Panc1 (cell line): ENCODE results near the gene RIT2. TPM values are rescaled to one million over a fixed set of nuclear protein-coding genes. Genes with fewer than 3 reads are reported as not detected.

ENCODE experiments used
- ATAC-seq: fragments of 200-7000 bp; cut with Tn5 transposase; 2 replicates; pipeline ENCODE4 v1.9.1; 2020; ENCODE audit warnings: mild to moderate bottlenecking, moderate library complexity
- BruUV-seq: library from RNA; stranded (reverse); fragments of 400-500 nt; replicated peaks from 2 replicates; lab custom pipeline; 2021; lab: Mats Ljungman, UMichigan
- CTCF ChIA-PET: fragments of 300-600 bp; sonication (Branson Sonifier 250); formaldehyde crosslinking; loops from one replicate; lab custom pipeline; 2022; ENCODE audit warnings: antibody characterized with exemption; lab: Charles Lee
- POLR2A ChIA-PET: fragments of 300-600 bp; sonication (Branson Sonifier 250); formaldehyde crosslinking; loops from one replicate; lab custom pipeline; 2022; ENCODE audit warnings: antibody characterized with exemption; lab: Charles Lee
- DNase-seq: peaks from one replicate; pipeline ENCODE4 v3.0.0-alpha.2; 2010; ENCODE audit warnings: low read depth, low spot score
- H3K27ac ChIP-seq: 2 replicates; pipeline ENCODE4 v1.5.1; 2011; ENCODE audit warnings: mild to moderate bottlenecking, low read length, inconsistent platforms
- H3K27me3 ChIP-seq: fragments of 200-500 bp; sonication (Bioruptor generic); 2 replicates; pipeline ENCODE4 v1.6.0; 2014; ENCODE audit warnings: low read length, inconsistent platforms; ENCODE audit not compliant: control insufficient read depth, insufficient read depth
- H3K36me3 ChIP-seq: fragments of 200-500 bp; sonication (Bioruptor generic); 2 replicates; pipeline ENCODE4 v1.5.1; 2014; ENCODE audit warnings: inconsistent platforms, mild to moderate bottlenecking, low read length, moderate library complexity; ENCODE audit not compliant: control insufficient read depth, insufficient read depth
- H3K4me1 ChIP-seq: 2 replicates; pipeline ENCODE4 v1.5.1; 2011; ENCODE audit warnings: inconsistent platforms, mild to moderate bottlenecking, low read length, moderate library complexity; ENCODE audit not compliant: control insufficient read depth, insufficient read depth
- H3K4me3 ChIP-seq, 2 experiments: 2 replicates each; pipeline ENCODE4 v1.5.1; 2011 to 2012; ENCODE audit warnings: low read depth in 2 of 2, low read length in 2 of 2, mild to moderate bottlenecking in 2 of 2, inconsistent platforms in 1 of 2, moderate library complexity in 1 of 2
- H3K9me3 ChIP-seq: fragments of 200-500 bp; sonication (Bioruptor generic); 2 replicates; pipeline ENCODE4 v1.5.1; 2014; ENCODE audit warnings: low read depth, mild to moderate bottlenecking, inconsistent platforms, low read length, moderate library complexity; ENCODE audit not compliant: control insufficient read depth, insufficient read depth
- CTCF ChIP-seq: fragments of 450-650 bp; IDR thresholded peaks from 2 replicates; pipeline ENCODE4 v1.5.1; 2017; ENCODE audit warnings: mild to moderate bottlenecking
- POLR2AphosphoS5 ChIP-seq: IDR thresholded peaks from 2 replicates; pipeline ENCODE4 v1.6.1; 2012; ENCODE audit warnings: mild to moderate bottlenecking, low read depth, low read length, moderate library complexity
- REST ChIP-seq, 2 experiments: IDR thresholded peaks; 2 replicates each; pipeline ENCODE4 v1.6.1; 2011 to 2012; ENCODE audit warnings: low read depth in 2 of 2, control low read depth in 1 of 2, low read length in 1 of 2, mild to moderate bottlenecking in 1 of 2, moderate library complexity in 1 of 2; ENCODE audit not compliant: insufficient read depth in 1 of 2
- SIN3A ChIP-seq: IDR thresholded peaks from 2 replicates; pipeline ENCODE4 v1.6.1; 2012; ENCODE audit warnings: low read depth, mild to moderate bottlenecking, low read length, moderate library complexity, borderline replicate concordance; ENCODE audit not compliant: insufficient read depth
- TCF7L2 ChIP-seq: IDR thresholded peaks from 2 replicates; pipeline ENCODE4 v1.6.1; 2011; ENCODE audit warnings: mild to moderate bottlenecking, low read depth, low read length, inconsistent platforms
- in situ Hi-C: cut with HindIII; loops from 2 replicates; pipeline ENCODE4 v1.10.0; 2016; ENCODE audit warnings: low sequenced_read_pairs, low pct_unique_long_range_greater_than_20kb
- intact Hi-C: fragments of 100-400 bp; cut with micrococcal nuclease; formaldehyde crosslinking; loops from one replicate; pipeline ENCODE4 v1.10.0; 2022; ENCODE audit not compliant: unreplicated experiment
- total RNA-seq: library from RNA; stranded (reverse); gene quantifications from one replicate; pipeline ENCODE4 v1.2.1, GENCODE V29; 2021; ENCODE audit not compliant: unreplicated experiment

The RIT2 gene
- total RNA-seq, 1 experiment from 2014 or later, result not detected

- POLR2A ChIA-PET, result no interaction called here
- CTCF ChIA-PET, result no interaction called here
Measured at GRCh38 chr18:43079422-43079821, 36.1 kb downstream of the RIT2 start.

GRCh38 chr18:43078478-43079092, 36.9 kb downstream of the RIT2 start:
- DNase-seq (no peak), ATAC-seq (no peak)
- ChIA-PET CTCF (no interaction called here), POLR2A (no interaction called here)
- H3K4me1 ChIP-seq, result no peaks in the 10 kb centered on the region
- TF ChIP-seq TCF7L2 (no peak), REST (IDR thresholded peaks at IDR 0.05; ENCODE audit: insufficient read depth in 1 of 2, low read depth in 2 of 2, low read length in 1 of 2) (no peak), CTCF (no peak), SIN3A (no peak), POLR2AphosphoS5 (no peak)
- BruUV-seq, result no TSS peak
- H3K9me3 ChIP-seq, result no peaks in the 10 kb centered on the region
- no peaks in the 10 kb centered on the region for H3K36me3 ChIP-seq
- H3K27me3 ChIP-seq, result no peaks in the 10 kb centered on the region; the same call in 1 of the 2 replicates
- no peak overlapping the region for H3K27ac ChIP-seq
- in situ Hi-C loops, result no loop called here
- intact Hi-C loops, result no loop called here
- no peak overlapping the region for H3K4me3 ChIP-seq

More at GRCh38 chr18:43079422-43079821, 36.1 kb downstream of the RIT2 start:
- ATAC-seq (no peak), DNase-seq (no peak)
- no peaks in the 10 kb centered on the region for H3K9me3 ChIP-seq
- TF ChIP-seq CTCF (no peak), REST (IDR thresholded peaks at IDR 0.05; ENCODE audit: insufficient read depth in 1 of 2, low read depth in 2 of 2, low read length in 1 of 2) (no peak), POLR2AphosphoS5 (no peak), TCF7L2 (no peak), SIN3A (no peak)
- H3K27ac ChIP-seq, result no peak overlapping the region
- in situ Hi-C loops, result no loop called here
- BruUV-seq, result no TSS peak
- no peak overlapping the region for H3K4me3 ChIP-seq
- H3K27me3 ChIP-seq, result no peaks in the 10 kb centered on the region; the same call in 1 of the 2 replicates
- H3K36me3 ChIP-seq, result no peaks in the 10 kb centered on the region
- H3K4me1 ChIP-seq, result no peaks in the 10 kb centered on the region
- intact Hi-C loops, result no loop called here
